SJCRH30 (cell line): ENCODE results near the gene WT1. TPM values are rescaled to one million over a fixed set of nuclear protein-coding genes. Genes with fewer than 3 reads are reported as not detected.

Experiments
- DNase-seq, 2 experiments: peaks; one replicate each; pipeline ENCODE4 v3.0.0-alpha.2; 2015 to 2020
- H3K27ac ChIP-seq: fragments of 250-450 bp; sonication (Bioruptor Pico); 2 replicates; pipeline ENCODE4 v1.5.1; 2020; ENCODE audit warnings: mild to moderate bottlenecking, moderate library complexity
- H3K27me3 ChIP-seq: fragments of 250-450 bp; sonication (Bioruptor Pico); 2 replicates; pipeline ENCODE4 v1.5.1; 2020; ENCODE audit warnings: mild to moderate bottlenecking, moderate library complexity
- H3K36me3 ChIP-seq: fragments of 250-450 bp; sonication (Bioruptor Pico); 2 replicates; pipeline ENCODE4 v1.5.1; 2020; ENCODE audit warnings: mild to moderate bottlenecking, moderate library complexity
- H3K4me1 ChIP-seq: fragments of 250-450 bp; sonication (Bioruptor Pico); 2 replicates; pipeline ENCODE4 v1.5.1; 2020; ENCODE audit warnings: mild to moderate bottlenecking, moderate library complexity
- H3K4me3 ChIP-seq: fragments of 250-450 bp; sonication (Bioruptor Pico); 2 replicates; pipeline ENCODE4 v1.5.1; 2020; ENCODE audit warnings: mild to moderate bottlenecking, moderate library complexity
- H3K9me3 ChIP-seq: fragments of 250-450 bp; sonication (Bioruptor Pico); replicated peaks from 2 replicates; pipeline ENCODE4 v1.5.1; 2020; ENCODE audit warnings: mild to moderate bottlenecking, moderate library complexity
- total RNA-seq: library from RNA; depleted of rRNA; stranded (reverse); fragments of >200 nt; shearing (Covaris generic); gene quantifications from 2 replicates; pipeline ENCODE4 v1.2.3, GENCODE V29; 2014; rRNA removed

The WT1 gene
- total RNA-seq, 1 experiment from 2014 or later: not detected

DNA sequence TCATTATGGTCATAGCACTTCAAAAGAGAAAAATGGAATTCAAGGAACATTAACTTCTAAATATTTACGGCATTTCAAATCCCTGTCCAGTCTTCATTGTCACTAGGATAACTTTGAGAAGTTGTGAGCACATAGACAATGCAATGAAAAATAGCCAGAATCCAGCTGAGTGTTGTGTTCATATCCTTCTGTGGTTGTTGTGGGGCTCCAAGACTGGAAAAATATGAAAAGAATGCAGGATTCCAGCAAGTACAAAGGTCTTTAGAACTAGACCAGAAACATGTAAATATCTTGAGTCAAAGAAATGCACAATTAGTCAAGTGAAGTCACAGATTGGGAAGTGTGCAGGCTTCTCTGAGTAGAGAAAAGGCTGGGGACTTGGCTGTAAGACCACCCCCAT, 68.7 kb downstream of the WT1 start:
- DNase-seq: no peak
- no peak overlapping the region for H3K27ac ChIP-seq
- no peak overlapping the region for H3K4me3 ChIP-seq
- no peaks in the 10 kb centered on the region for H3K9me3 ChIP-seq
- H3K4me1 ChIP-seq: no peaks in the 10 kb centered on the region
- H3K36me3 ChIP-seq: no peaks in the 10 kb centered on the region
- H3K27me3 ChIP-seq: no peaks in the 10 kb centered on the region

GRCh38 chr11:32365192-32365591, 70.1 kb downstream of the WT1 start:
- DNase-seq: no peak
- H3K4me3 ChIP-seq: no peak overlapping the region
- H3K27me3 ChIP-seq: no peaks in the 10 kb centered on the region
- no peak overlapping the region for H3K27ac ChIP-seq
- H3K4me1 ChIP-seq: no peaks in the 10 kb centered on the region
- H3K9me3 ChIP-seq: no peaks in the 10 kb centered on the region
- no peaks in the 10 kb centered on the region for H3K36me3 ChIP-seq

- Histone ChIP-seq H3K4me3 (no peak overlapping the region), H3K27me3 (peaks cover 3% of the 10 kb centered on the region; the same call in 1 of the 2 replicates), H3K27ac (no peak overlapping the region), H3K36me3 (no peaks in the 10 kb centered on the region), H3K9me3 (no peaks in the 10 kb centered on the region), H3K4me1 (no peaks in the 10 kb centered on the region)
- peak; percentile 18 to 35 for DNase-seq
These were observed 76.6 kb downstream of the WT1 start for GRCh38 chr11:32358729-32359128.

DNA sequence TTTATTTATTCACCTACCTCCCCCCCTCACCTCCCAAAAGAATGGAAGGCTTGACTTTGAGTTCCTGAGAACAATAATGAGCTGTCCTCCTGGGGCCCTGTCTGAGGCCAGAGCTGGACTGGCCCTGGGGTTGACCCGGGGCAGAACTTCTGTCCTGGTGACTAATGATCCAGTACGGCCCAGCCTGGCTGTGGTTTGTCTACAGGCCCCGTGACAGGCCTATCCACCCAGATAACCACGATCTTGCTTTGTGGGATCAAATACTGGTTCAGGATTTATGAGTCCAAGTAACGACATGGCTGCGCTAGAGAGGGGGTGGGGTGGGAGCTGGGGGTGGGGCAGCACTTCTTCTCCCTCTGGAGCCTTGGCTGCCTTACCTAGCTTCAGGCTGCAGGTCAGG, 81.5 kb downstream of the WT1 start:
- Histone ChIP-seq H3K27me3 (peaks cover 3% of the 10 kb centered on the region; the same call in 1 of the 2 replicates), H3K36me3 (no peaks in the 10 kb centered on the region), H3K4me3 (no peak overlapping the region), H3K4me1 (no peaks in the 10 kb centered on the region), H3K27ac (no peak overlapping the region), H3K9me3 (no peaks in the 10 kb centered on the region)
- DNase-seq: no peak

GRCh38 chr11:32348502-32348901, 86.8 kb downstream of the WT1 start:
- Histone ChIP-seq H3K27me3 (peaks cover 13% of the 10 kb centered on the region), H3K4me3 (no peak overlapping the region), H3K9me3 (no peaks in the 10 kb centered on the region), H3K27ac (no peak overlapping the region), H3K4me1 (no peaks in the 10 kb centered on the region), H3K36me3 (no peaks in the 10 kb centered on the region)
- no peak for DNase-seq

DNA sequence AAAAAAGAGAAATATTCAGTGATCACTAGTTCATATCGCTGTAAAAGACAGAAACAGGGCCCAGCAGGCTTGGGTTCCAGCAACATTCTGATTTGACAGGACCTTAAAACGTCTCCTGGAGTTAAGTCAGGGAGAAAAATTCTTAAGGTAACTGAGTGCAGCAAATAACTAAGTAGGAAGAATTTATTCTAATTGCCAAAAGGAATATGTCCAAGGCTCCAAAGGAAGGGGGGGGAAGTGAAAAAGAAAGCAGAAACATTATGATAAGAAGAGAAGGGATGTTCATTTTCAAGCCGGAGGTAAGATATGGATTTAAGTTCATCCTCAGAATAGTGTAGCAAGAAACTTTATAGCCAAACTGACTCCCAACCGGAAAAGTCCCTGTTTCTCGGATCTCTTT, 90.4 kb downstream of the WT1 start:
- no peaks in the 10 kb centered on the region for H3K4me1 ChIP-seq
- no peaks in the 10 kb centered on the region for H3K36me3 ChIP-seq
- peaks cover 13% of the 10 kb centered on the region; the same call in 1 of the 2 replicates for H3K27me3 ChIP-seq
- no peak overlapping the region for H3K4me3 ChIP-seq
- no peak for DNase-seq
- H3K9me3 ChIP-seq: no peaks in the 10 kb centered on the region
- H3K27ac ChIP-seq: no peak overlapping the region

- H3K4me1 ChIP-seq: no peaks in the 10 kb centered on the region
- DNase-seq: no peak
- H3K9me3 ChIP-seq: no peaks in the 10 kb centered on the region
- peaks cover 13% of the 10 kb centered on the region; the same call in 1 of the 2 replicates for H3K27me3 ChIP-seq
- H3K36me3 ChIP-seq: no peaks in the 10 kb centered on the region
- no peak overlapping the region for H3K4me3 ChIP-seq
- no peak overlapping the region for H3K27ac ChIP-seq
These were observed 91.9 kb downstream of the WT1 start for GRCh38 chr11:32343325-32344008.

GRCh38 chr11:32341620-32342613, 93.4 kb downstream of the WT1 start:
- Histone ChIP-seq H3K4me1 (no peaks in the 10 kb centered on the region), H3K36me3 (no peaks in the 10 kb centered on the region), H3K9me3 (no peaks in the 10 kb centered on the region), H3K27me3 (peaks cover 11% of the 10 kb centered on the region; the same call in 1 of the 2 replicates), H3K4me3 (no peak overlapping the region), H3K27ac (no peak overlapping the region)
- DNase-seq: no peak

DNA sequence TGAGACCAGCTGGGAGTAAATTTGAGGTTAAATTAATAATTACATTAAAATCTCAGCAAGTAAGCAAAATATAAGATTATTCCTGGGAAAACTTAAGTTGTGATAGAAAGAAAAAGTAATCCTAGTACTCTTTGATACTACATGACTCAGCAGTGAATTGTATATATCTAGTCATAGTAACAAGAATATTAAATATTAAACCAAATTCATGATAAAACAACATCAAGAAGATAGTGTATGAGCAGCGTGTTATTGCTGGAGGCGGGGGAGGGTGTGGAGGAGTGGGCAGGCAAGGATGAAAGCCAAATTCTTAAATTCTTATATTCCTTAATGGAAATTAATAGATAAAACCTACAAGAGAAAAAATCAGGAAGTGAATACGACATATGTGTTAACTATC, 95.2 kb downstream of the WT1 start:
- Histone ChIP-seq H3K9me3 (no peaks in the 10 kb centered on the region), H3K27ac (no peak overlapping the region), H3K27me3 (peaks cover 5% of the 10 kb centered on the region; the same call in 1 of the 2 replicates), H3K36me3 (no peaks in the 10 kb centered on the region), H3K4me1 (no peaks in the 10 kb centered on the region), H3K4me3 (no peak overlapping the region)
- no peak for DNase-seq

Other genes starting within 250 kb of the WT1 start
- gene EIF3M, start 148.3 kb upstream of the WT1 start, total RNA-seq: 659 and 662 TPM in 2 replicates